H1 (cell line): ENCODE results near the gene VWA5B2. TPM values are rescaled to one million over a fixed set of nuclear protein-coding genes. Genes with fewer than 3 reads are reported as not detected.
A peak's percentile ranks its signal among the peaks of the same experiment; 100 is the strongest.

Experiments
- EZH2 ChIP-seq: fragments of 200-600 bp; sonication (generic); IDR thresholded peaks from 2 replicates; pipeline ENCODE4 v1.7.1; 2012; ENCODE audit warnings: low read depth, mild to moderate bottlenecking, moderate library complexity, low read length, inconsistent platforms; ENCODE audit not compliant: severe bottlenecking
- KDM1A ChIP-seq: fragments of 200-600, 300-600 bp; sonication (generic); IDR thresholded peaks from 2 replicates; pipeline ENCODE4 v1.7.1; 2016; ENCODE audit warnings: mild to moderate bottlenecking, low read length, borderline replicate concordance
- YY1 ChIP-seq: IDR thresholded peaks from 2 replicates; pipeline ENCODE4 v1.6.1; 2011; ENCODE audit warnings: low read depth, mild to moderate bottlenecking, low read length
- microRNA counts: library from miRNA; unstranded; fragments of <30 nt; microRNA quantifications from one replicate; lab custom pipeline; 2015
- microRNA-seq, 2 experiments: library from miRNA; unstranded; fragments of <30 nt; microRNA quantifications; one replicate each; pipeline versions ENCODE4 to v1.2.0, GENCODE V29; 2016 to 2020; ENCODE audit warnings: borderline microRNAs expressed in 2 of 2, borderline number of aligned reads in 2 of 2, borderline replicate concordance in 1 of 2
- polyA plus RNA-seq, 7 experiments: library from polyadenylated mRNA; depleted of rRNA in 3 of 7; stranded (reverse) in 5 of 7; unstranded in 2 of 7; fragments of >200 nt in 5 of 7; fragments of 200-250 nt in 2 of 7; gene quantifications; 1 replicate in 5 of 7; 2 replicates in 1 of 7; 4 replicates in 1 of 7; pipeline versions ENCODE4 v1.2.1 to v1.2.3, GENCODE V29; 2011 to 2013; ENCODE audit warnings: missing spikeins in 2 of 7, mixed read lengths in 2 of 7
- small RNA-seq: library from polyadenylated mRNA; stranded (forward); fragments of <200 nt; extraction: miRNeasy Mini kit (QIAGEN cat#:217004); gene quantifications from one replicate; pipeline ENCODE3, GENCODE V24; 2013; ENCODE audit not compliant: insufficient read depth
- total RNA-seq: library from RNA; stranded (reverse); fragmentation: NEBNext Ultra II Directional; extraction: Animal tissue kit (Norgen Biotek cat#: 25700); gene quantifications from 2 replicates; pipeline ENCODE4 v1.2.1, GENCODE V29; 2021
- TF ChIP-seq, protein P1 (sequence below): IDR thresholded peaks from 2 replicates; pipeline ENCODE4 v1.6.1; 2011; ENCODE audit warnings: low read depth, mild to moderate bottlenecking, low read length; ENCODE audit not compliant: insufficient read depth

The VWA5B2 gene
- total and polyA plus RNA-seq, 2 of the 8 experiments (the other 6 are each of a cell fraction or from before 2014, with no cell fraction given), result 0.53 to 0.56 TPM

- TF ChIP-seq, protein P1, sequence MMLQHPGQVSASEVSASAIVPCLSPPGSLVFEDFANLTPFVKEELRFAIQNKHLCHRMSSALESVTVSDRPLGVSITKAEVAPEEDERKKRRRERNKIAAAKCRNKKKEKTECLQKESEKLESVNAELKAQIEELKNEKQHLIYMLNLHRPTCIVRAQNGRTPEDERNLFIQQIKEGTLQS, result no peak
- TF ChIP-seq YY1, result no peak
- TF ChIP-seq EZH2, result no peak
- no peak for TF ChIP-seq KDM1A
These were observed 61.8 kb downstream of the VWA5B2 start (continued) for GRCh38 chr3:184291044-184291737.

MicroRNAs encoded within 50 kb of the gene (microRNA counts, 767-probe panel; counts per million panel counts)
- microRNA hsa-miR-1224-3p (lab: Ali Mortazavi, UCI) (879 counts per million, percentile 95 among the panel's probes with 10 or more counts), microRNA hsa-miR-1224-5p (lab: Ali Mortazavi, UCI) (879 counts per million, percentile 95 among the panel's probes with 10 or more counts)

Small RNA genes within 50 kb of the gene (microRNA-seq; reads per million reads assigned to microRNA genes)
- gene MIR1224, result 0.20 to 0.46 reads per million in 2 experiments

Small RNA genes within 50 kb of the gene (small RNA-seq; reads per million reads assigned to genes)
- gene MIR1224, result 1.4 reads per million

Other genes with a start within 250 kb of the VWA5B2 start
- gene ABCC5, start 211.7 kb upstream of the VWA5B2 start, total RNA-seq, result 36.6 and 40.8 TPM in 2 replicates
- gene ABCC5, start 211.7 kb upstream of the VWA5B2 start, polyA plus RNA-seq (2011; rRNA removed), result 25.3 TPM in 2 replicates
- not detected in 2 replicates for gene HTR3D, start 197.8 kb upstream of the VWA5B2 start, total RNA-seq
- gene HTR3D, start 197.8 kb upstream of the VWA5B2 start, polyA plus RNA-seq (2011; rRNA removed), result not detected in 2 replicates
- not detected in 2 replicates for gene HTR3C, start 176.5 kb upstream of the VWA5B2 start, total RNA-seq
- gene HTR3C, start 176.5 kb upstream of the VWA5B2 start, polyA plus RNA-seq (2011; rRNA removed), result 0.03 and 0.05 TPM in 2 replicates
- gene HTR3E, start 132.5 kb upstream of the VWA5B2 start, total RNA-seq, result not detected in 2 replicates
- gene HTR3E, start 132.5 kb upstream of the VWA5B2 start, polyA plus RNA-seq (2011; rRNA removed), result not detected in 2 replicates
- 40.0 and 42.5 TPM in 2 replicates for gene EIF2B5, start 94.2 kb upstream of the VWA5B2 start, total RNA-seq
- 32.1 and 33.1 TPM in 2 replicates for gene EIF2B5, start 94.2 kb upstream of the VWA5B2 start, polyA plus RNA-seq (2011; rRNA removed)
- 64.9 and 66.6 TPM in 2 replicates for gene DVL3, start 74.2 kb upstream of the VWA5B2 start, total RNA-seq
- gene DVL3, start 74.2 kb upstream of the VWA5B2 start, polyA plus RNA-seq (2011; rRNA removed), result 38.5 and 51.2 TPM in 2 replicates
- gene AP2M1, start 54.7 kb upstream of the VWA5B2 start, total RNA-seq, result 391 and 403 TPM in 2 replicates
- 454 and 540 TPM in 2 replicates for gene AP2M1, start 54.7 kb upstream of the VWA5B2 start, polyA plus RNA-seq (2011; rRNA removed)
- gene ABCF3, start 43.4 kb upstream of the VWA5B2 start, total RNA-seq, result 50.9 and 51.6 TPM in 2 replicates
- gene ABCF3, start 43.4 kb upstream of the VWA5B2 start, polyA plus RNA-seq (2011; rRNA removed), result 57.8 and 76.6 TPM in 2 replicates
- 54.6 and 56.7 TPM in 2 replicates for gene ALG3, start 19.4 kb downstream of the VWA5B2 start, total RNA-seq
- gene ALG3, start 19.4 kb downstream of the VWA5B2 start, polyA plus RNA-seq (2011; rRNA removed), result 148 and 184 TPM in 2 replicates
- gene EEF1AKMT4, start 20.1 kb downstream of the VWA5B2 start, total RNA-seq, result 9.3 and 9.6 TPM in 2 replicates
- 30.1 and 39.0 TPM in 2 replicates for gene EEF1AKMT4, start 20.1 kb downstream of the VWA5B2 start, polyA plus RNA-seq (2011; rRNA removed)
- gene CAMK2N2, start 32.0 kb downstream of the VWA5B2 start, total RNA-seq, result 16.9 and 17.7 TPM in 2 replicates
- 4.0 and 6.1 TPM in 2 replicates for gene CAMK2N2, start 32.0 kb downstream of the VWA5B2 start, polyA plus RNA-seq (2011; rRNA removed)
- 0.48 and 0.86 TPM in 2 replicates for gene ECE2, start 46.4 kb downstream of the VWA5B2 start, total RNA-seq
- gene ECE2, start 46.4 kb downstream of the VWA5B2 start, polyA plus RNA-seq (2011; rRNA removed), result 0.44 and 0.86 TPM in 2 replicates
- gene PSMD2, start 69.7 kb downstream of the VWA5B2 start, total RNA-seq, result 358 and 363 TPM in 2 replicates
- 272 and 350 TPM in 2 replicates for gene PSMD2, start 69.7 kb downstream of the VWA5B2 start, polyA plus RNA-seq (2011; rRNA removed)
- 473 and 480 TPM in 2 replicates for gene EIF4G1, start 85.0 kb downstream of the VWA5B2 start, total RNA-seq
- 318 and 421 TPM in 2 replicates for gene EIF4G1, start 85.0 kb downstream of the VWA5B2 start, polyA plus RNA-seq (2011; rRNA removed)
- gene FAM131A, start 108.0 kb downstream of the VWA5B2 start, total RNA-seq, result 15.4 and 16.0 TPM in 2 replicates
- gene FAM131A, start 108.0 kb downstream of the VWA5B2 start, polyA plus RNA-seq (2011; rRNA removed), result 21.9 and 35.3 TPM in 2 replicates
- 11.8 and 13.7 TPM in 2 replicates for gene CLCN2, start 132.0 kb downstream of the VWA5B2 start, total RNA-seq
- gene CLCN2, start 132.0 kb downstream of the VWA5B2 start, polyA plus RNA-seq (2011; rRNA removed), result 16.1 and 20.7 TPM in 2 replicates
- gene POLR2H, start 132.1 kb downstream of the VWA5B2 start, total RNA-seq, result 113 and 118 TPM in 2 replicates
- gene POLR2H, start 132.1 kb downstream of the VWA5B2 start, polyA plus RNA-seq (2011; rRNA removed), result 253 and 335 TPM in 2 replicates
- 0.40 and 1.2 TPM in 2 replicates for gene THPO, start 148.6 kb downstream of the VWA5B2 start, total RNA-seq
- gene THPO, start 148.6 kb downstream of the VWA5B2 start, polyA plus RNA-seq (2011; rRNA removed), result 0.82 and 1.4 TPM in 2 replicates
- gene CHRD, start 150.5 kb downstream of the VWA5B2 start, total RNA-seq, result 0.63 and 0.86 TPM in 2 replicates
- gene CHRD, start 150.5 kb downstream of the VWA5B2 start, polyA plus RNA-seq (2011; rRNA removed), result 0.62 and 1.7 TPM in 2 replicates